ENCODE results near the gene UBTF.

- no peak for TF ChIP-seq SUZ12 (IDR thresholded peaks at IDR 0.05)
- TF ChIP-seq PKNOX1 (IDR thresholded peaks at IDR 0.05), result no peak
- TF ChIP-seq FOXA1 (IDR thresholded peaks at IDR 0.05), result no peak
- no peak for TF ChIP-seq TARDBP (IDR thresholded peaks at IDR 0.05)
- TF ChIP-seq SP1 (IDR thresholded peaks at IDR 0.05), result no peak
Observed at GRCh38 chr17:44256671-44257070, 37.2 kb upstream of the UBTF start.
